HG03558 (cell line): ENCODE data around the gene LMF1.
"Not testable (repeated sequence)": the region's sequence is repeated elsewhere in the genome, so short reads cannot be mapped to it uniquely, and the experiment has no call there.

ENCODE experiments used
- ATAC-seq: cut with Tn5 transposase; IDR thresholded peaks from one replicate; pipeline ENCODE4 v1.9.1; 2021; ENCODE audit warnings: moderate number of reproducible peaks; ENCODE audit not compliant: unreplicated experiment; ENCODE audit errors: extremely low read depth

Gene LMF1

DNA sequence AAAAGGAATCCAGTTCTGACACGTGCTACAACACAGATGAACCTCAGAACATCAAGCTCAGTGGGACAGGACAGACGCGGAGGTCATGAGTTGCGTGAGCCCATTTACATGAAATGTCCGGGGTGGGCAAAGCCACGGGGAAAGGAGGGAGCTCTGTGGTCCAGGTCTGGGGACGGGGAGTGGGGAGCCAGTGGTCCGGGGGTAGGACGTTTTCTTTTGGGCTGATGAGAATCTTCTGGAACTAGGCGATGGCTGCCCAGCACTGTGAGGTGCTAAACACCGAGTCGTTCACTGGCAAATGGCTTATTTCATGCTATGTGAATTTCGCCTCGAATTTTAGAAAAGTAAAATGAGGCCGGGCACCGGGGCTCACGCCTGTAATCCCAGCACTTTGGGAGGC, 2.6 kb upstream of the LMF1 start:
- no peak for ATAC-seq

DNA sequence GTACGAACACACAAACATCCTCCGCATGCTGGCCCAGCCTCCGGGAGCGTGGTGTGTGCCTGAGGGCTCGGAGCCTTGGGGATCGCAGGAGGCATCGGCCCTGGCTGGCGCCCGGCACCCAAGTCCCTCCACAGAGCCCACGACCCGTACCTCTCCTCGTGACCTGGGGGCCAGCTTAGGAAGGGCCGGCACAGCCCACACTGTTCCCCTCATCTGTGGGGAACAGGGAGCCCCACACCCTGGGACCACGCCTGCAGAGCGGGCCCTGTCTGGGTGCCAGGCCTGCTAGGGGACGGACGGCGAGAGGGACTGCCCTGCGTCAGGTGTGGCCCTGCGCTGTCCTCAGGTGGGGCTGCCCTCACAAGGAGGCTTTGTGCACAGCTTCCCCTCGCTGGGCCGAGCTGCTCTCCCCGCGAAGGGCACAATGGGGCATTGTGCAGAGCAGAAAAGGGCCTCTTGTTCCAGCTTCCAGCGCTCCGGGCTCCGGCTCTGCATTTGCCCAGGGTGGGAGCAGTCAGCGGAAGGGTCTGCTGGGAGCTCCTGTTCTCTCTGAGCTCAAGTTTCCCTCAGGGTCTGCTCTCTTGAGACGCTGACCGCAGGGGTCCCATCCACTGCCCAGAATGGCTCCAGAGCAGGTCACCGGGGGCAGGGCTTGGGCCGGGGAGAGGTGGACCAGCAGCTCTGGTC, 1.7 kb upstream of the LMF1 start:
- no peak for ATAC-seq

DNA sequence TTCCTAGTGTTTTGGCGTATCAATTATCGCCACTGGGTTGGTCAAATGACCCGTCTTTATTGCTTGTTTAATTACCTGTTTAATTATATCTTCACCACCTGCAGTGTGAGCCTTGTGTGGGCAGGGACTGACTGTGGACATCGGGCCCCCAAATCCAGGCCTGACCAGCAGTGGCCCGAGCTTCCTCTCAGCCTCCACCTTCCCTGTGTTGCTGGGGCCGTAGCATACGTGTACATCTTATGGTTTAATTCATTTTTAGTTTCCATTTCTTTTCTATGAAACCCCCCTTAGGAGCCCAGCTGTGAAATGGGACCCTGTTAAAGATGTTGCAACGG, 1.2 kb upstream of the LMF1 start:
- no peak for ATAC-seq

DNA sequence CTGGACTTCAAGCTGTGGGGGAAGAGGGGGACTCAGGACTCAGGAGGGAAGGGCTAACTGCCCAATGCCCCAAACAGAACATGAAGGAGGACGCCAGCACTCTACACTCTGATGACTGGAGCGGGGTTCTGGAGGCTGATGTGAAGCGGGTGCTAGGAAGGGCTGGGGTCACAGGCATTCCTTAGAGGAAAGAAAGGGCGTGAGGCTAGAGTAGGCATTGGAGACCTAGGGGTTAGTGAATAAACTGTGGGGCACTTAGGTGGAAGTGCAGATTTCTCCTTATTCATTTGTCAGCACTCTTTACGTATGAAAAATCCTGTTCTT, 760 bp upstream of the LMF1 start:
- no peak for ATAC-seq

DNA sequence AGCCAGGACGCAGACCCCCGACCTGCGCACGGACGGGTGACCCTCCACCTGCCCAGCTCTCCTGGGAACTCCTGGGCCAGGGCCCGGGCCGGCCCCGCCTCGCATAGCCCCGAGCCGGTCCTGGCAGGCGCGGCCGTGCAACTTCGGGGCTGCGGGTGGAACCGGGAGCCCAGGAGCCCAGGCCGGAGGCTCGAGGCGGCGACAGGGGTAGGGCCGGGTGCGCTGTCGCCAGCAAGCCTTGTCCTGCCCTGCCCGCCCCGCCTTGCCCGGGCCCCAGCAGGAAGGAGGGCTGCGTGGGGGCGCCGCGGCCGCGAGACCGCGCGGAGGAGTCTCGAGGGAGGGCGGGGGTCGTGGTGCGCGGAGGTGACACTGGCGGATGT, 408 bp downstream of the LMF1 start:
- ATAC-seq: no peak

DNA sequence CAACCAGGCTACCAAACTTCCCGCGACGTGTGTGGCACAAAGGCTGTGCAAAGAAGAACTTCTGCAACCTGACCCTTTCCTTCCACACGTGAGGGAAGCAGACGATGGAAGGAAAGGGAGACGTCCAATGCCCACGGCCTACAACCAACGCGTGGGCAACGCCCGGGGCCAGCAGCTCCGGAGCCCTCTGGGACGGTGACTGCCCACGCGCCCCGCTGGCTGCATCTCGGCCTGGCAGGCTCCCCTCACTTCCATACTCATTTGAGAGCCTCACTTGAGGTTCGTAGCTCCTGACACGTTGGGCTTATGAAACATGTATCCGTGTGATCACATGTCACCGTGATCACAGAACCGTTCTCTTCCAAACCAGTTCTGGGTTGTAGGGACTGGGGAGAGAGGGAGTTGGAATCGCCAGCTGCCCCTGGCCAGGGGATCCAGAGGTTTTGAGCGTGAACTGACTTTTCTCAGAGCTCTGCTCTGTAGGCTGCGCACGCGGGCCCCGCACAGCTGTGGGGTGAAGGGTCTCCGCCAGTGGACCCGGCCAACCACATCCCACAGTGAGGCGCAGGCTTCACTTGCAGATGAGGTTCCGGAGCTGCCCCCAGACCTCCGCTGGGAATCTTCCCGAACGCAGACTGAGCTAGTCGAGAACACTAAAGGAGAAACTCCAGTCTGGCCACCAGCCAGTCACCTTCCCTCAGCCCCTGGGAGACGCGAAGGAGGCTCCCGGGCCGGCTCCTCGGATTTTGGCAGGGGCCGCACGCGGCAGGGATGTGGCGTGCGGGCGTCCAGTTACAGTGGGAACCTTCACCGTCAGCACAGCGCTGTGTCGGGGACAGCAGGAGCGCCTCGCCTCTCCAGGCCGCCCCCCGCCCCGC, 1.0 kb downstream of the LMF1 start:
- ATAC-seq: no peak

DNA sequence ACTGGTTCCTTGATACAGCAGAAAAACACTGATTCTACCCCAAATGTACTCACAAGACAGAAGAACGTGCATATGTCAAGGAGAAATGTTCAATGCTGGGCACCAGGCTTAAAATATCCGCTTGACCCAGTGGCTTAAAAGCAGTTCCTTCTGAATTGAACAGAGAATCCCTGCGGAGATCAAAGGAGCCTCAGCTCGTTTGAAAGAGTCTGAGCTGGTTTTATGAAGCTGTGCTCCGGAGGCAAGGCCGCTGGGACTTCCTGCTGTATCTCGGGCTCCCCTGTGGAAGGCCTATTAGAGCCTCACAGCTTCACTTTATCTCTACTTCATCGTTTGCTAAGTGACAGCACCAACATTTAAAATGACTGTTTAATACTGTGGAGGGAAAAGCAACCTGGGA, 2.2 kb downstream of the LMF1 start:
- ATAC-seq: no peak

DNA sequence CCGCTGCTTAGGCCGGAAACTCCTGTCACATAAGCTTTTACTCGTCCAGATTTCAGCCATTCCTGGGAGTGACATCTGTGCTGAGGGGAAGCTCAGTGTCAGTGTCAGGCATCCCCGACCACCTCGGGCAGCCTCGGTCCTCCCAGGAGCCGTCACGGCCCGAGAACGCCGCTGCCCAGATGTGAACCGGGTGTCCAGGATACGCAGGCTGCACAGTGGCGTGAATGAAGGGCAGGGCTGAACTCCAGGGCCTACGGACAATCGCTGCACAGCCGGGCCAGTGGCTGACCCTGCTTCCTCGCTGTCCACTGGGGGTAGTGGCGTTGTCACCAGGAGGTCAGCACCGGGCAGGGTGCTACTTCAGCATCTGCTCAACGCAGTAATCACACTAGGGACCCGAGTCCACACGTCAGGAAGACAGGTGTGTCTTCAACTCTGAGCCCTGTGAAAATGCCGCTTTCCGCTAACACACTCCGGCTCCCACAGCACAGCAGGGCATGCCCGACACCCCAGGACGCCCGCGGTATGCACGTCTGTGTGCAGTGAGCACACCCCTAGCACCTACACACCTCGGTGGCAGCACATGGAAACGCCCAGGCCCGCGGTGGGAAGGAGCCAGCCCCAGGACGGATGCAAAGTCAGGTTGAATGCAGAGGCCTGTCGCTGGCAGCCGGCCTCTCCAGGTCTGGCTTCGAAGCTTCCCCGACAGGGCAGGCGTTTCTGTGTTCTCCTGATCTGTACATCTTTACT, 3.1 kb downstream of the LMF1 start:
- ATAC-seq: no peak

DNA sequence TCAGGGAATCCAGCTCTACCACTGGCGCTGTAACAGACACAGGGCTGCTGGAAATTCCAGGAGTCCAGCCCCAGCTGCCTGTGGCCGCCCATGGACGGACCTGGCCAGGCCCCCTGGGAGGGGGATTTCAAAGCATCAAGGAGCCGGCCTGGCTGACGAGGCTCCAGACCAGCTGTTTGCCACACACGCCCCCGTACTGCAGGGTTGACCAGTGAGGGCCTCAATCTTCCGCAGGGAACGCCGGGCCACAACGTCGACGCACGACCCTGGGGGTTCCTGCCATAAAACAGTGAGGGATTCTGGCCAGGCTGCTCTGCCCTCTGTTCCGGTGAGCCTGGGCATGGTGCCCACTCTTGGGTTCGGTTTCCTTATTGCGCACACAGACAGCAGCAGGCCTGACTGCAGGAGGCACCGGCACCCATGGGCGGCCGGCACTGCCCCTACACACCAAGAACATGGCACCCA, 3.7 kb downstream of the LMF1 start:
- no peak for ATAC-seq

DNA sequence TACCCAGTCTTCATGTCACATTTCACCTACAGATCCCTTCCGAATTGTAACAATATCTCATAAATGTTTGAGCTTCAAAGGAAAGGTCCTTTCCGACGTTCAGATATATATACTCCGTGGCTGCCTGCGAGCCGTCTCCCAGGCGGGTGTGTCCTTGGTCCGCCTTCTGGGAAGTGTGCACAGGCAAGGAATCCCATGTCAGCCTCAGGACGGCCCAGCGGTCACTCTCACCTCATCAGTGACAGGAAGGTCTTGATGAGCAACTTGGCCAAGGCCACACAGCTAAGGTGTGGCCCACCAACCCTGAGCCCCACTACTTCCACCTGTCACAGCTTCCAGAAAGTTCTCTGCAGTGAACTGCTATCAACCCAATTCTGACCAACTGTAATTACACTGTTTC, 4.3 kb downstream of the LMF1 start:
- no peak for ATAC-seq

DNA sequence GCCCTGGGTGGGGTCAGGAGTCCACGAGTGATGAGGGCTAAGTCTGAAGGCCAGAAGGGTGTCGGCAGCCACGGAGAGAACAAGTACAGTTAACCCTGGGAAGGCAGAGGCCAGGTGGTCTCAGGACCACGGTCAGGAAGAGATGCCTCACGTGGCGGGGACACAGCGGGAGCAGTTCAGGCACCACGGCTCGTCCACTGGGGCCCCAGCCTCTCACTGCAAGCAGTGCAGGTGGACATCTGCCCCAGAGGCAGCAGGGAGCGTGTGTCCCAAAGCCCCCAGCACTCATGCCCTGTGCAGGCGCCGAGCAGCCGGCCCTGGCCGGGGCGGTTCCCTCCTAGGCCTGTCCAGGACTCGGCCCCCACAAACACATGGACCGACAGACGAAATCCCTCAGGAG, 4.7 kb downstream of the LMF1 start:
- no peak for ATAC-seq

DNA sequence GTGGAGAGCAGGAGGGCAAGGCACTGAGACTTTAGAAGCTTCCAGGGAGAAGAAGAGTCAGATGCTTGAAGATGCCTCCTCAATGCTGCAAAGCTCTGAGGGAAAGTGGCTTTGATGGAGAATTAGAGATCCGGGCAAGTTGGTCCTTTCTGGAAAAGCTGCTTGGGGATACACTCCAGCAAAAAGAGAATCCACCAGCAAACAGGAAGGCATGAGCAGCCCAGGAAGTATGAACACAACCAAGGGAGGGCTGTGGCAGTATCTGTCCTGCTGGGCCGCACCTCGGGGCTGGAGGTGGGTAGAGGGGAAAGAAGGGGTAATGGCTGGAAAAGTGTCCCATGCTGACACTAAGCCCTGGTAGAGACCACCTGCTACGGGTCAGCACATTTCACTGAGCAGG, 5.3 kb downstream of the LMF1 start:
- ATAC-seq: no peak

DNA sequence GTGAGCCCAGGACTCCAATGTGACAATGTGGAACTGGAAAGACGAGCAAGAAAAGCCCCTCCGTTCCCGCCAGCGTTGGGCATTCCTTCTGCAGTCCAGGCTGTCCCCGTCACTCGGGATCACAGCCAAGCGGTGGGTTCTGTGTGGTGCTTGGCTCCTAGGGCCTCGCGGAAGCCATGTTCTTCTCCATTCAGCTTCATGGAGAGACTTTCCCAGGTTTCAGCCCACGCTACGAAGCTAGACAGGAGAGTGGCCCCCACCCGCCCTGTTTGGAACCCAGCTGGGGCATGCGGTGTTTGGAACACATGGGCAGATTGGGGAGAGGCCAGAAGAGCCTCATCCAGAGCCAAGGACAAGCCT, 5.8 kb downstream of the LMF1 start:
- ATAC-seq: no peak

DNA sequence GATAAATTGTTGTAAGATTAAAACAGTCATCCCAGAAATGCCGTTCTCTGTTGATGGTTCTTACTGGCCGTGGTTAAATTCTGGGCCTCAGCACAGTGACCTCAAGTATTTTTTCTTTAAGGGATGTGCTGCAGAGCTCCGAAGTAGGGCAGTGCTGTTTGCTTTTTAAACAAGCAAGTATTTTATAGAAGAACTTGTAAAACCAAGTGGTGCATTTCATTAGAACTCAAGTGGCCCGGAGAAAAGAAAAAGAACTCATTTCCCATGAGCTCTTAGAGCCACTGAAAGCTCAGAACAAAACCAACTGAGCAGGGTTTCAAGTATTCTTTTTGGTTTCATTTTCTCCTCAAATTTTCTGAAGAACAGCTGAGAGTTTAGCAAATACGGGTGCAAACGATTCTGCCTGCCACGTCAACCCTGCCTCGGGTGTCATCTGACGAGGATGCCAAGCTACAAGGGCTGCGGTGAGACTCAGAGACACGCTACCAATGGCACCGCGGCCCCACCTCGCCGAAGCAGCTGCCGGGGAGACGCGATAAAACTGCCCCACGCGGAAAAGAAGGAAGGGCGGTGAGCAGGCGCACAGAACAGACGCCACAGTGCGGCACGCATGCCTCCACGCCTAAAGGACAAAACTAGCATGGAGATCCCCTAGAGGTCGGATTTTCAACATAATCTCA, 6.3 kb downstream of the LMF1 start:
- no peak for ATAC-seq

DNA sequence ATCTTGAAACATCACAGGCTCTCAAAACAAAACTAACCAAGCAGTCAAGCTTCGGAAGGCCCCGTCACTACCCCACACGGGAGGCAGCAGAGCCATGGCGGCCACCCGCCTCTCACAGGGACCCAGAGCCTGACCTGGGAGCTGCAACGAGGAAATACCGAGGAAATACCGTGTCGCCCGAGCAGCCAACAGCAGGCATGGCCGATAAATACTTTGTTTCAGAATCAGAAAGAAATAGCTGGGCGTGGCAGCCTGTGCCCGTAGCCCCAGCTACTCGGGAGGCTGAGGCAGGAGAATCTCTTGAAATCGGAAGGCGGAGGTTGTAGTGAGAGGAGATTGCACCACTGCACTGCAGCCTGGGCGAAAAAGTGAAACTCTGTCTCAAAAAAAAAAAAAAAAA, 6.9 kb downstream of the LMF1 start:
- ATAC-seq: no peak

DNA sequence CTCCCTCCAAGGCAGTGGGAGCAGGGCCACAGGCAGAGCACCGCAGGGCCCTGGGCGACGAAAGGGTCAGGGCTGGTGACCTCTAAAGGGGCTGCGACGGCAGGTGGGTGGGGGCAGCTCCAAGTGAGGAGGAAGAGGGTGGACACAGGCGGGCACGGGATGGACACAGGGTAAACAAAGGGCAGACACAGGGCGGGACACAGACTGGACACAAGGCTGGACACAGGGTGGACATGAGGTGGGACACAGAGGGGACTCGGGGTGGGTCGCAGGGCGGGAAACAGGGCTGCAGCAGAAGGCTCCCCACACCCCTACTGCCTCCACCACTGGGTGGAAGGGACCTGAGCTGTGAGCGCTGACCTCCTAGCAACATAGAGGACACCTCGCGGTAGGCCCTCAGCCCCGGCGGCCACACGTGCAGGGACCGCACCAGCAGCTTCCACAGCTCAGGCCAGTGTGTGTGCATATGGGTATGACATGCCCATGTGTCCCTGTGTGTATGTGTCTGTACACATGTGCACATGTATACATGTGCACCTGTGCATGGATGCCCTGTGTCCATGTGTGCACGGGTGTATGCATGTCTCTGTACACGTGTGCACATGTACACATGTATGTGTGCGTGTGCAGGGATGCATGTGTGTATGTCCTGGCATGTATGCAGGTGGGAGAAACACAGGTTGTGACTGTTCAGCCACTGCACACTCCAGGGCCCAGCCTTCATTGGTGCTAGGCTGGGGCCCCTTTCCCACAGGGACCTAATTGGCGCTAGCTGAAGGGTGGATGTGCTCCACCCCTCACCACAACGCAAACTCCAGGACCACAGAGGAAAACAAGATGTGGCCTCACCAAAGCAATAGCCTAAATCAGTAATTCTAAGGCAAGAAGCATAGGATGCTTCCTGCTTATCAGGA, 7.6 kb downstream of the LMF1 start:
- no peak for ATAC-seq

DNA sequence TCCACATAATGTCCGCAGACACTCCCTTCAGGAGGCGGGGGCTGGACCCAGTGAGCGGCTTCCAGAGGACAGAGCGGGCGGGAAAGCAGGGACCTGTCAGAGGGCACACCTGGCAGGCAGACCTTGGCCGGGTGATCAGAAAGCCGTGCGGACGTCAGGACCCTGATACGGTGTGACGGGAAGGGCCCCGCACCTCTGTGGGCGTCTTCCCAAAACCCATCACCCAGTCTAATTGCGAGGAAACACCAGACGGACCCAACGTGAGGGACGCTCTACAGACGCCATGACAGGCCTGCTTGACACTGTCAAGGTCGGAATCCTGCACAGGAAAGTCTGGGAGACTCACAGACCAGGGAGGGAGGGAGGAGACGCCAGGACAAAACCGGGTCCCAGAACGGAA, 8.4 kb downstream of the LMF1 start:
- ATAC-seq: no peak

DNA sequence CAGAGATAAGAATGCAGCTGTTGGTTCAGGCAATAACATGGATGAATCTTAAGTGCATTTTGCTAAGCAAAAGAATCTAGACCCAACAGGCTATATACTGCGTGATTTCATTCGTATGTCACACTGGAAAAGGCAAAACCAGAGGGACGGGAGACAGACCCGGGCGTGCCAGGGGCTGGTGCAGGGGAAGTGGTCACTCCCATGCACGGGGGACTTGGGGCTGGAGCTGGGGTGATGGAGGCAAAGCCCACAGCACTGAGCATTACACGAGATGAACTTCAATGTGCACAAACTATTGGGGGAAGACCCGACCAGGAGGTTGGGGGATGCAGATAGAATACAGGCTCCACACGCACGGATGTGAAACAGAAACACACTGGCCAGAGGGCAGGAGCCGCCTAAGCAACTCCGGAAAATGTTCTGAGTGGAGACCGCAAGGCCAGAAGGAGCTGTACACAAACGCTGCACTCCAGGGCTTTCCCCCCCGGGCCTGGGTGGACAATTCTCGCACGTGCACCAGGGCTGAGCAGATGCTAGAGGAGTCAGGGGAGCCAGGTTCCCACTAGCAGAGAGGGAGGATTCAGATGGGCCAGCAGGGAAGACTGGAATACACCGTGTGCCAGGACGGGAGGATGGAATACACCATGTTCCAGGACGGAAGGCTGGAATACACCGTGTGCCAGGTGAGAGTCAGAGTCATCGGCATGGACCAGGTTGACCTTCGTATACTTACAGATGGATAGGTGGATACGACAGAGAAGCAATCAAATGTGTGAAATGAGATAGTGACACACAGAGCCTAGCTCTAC, 11.3 kb downstream of the LMF1 start:
- ATAC-seq: no peak

DNA sequence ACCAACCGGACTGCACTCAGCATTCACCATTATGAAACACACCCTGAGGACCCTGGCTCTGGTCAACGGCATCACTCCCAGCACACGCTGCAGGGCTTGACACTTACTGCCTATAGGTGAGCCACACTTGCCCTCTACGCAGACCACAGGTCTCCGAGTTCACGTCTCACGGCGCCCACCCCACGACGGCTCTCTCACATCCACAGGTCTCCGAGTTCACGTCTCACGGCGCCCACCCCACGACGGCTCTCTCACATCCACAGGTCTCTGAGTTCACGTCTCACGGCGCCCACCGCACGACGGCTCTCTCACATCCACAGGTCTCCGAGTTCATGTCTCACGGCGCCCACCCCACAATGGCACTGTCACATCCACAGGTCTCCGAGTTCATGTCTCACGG, 15.0 kb downstream of the LMF1 start:
- not testable (repeated sequence) for ATAC-seq
